GM12878 (cell line): Measurements from ENCODE around the gene SYNGR2. TPM values are rescaled to one million over a fixed set of nuclear protein-coding genes. Genes with fewer than 3 reads are reported as not detected.

ENCODE experiments used
- ATAC-seq: fragments of 200-7000 bp; cut with Tn5 transposase; 3 replicates; pipeline ENCODE4 v1.9.1; 2020; ENCODE audit warnings: mild to moderate bottlenecking, moderate library complexity
- BruUV-seq: library from RNA; stranded (reverse); fragments of 400-500 nt; replicated peaks from 2 replicates; lab custom pipeline; 2021; lab: Mats Ljungman, UMichigan
- CTCF ChIA-PET: fragments of 300-600 bp; sonication (Branson Sonifier 250); formaldehyde crosslinking; extraction: SDS; loops from one replicate; lab custom pipeline; 2021; ENCODE audit warnings: inconsistent platforms; lab: Yijun Ruan, JAX
- POLR2A ChIA-PET: fragments of 350-600 bp; formaldehyde crosslinking; extraction: SDS; loops from one replicate; lab custom pipeline; 2021; ENCODE audit warnings: inconsistent platforms; lab: Charles Lee
- RAD21 ChIA-PET: fragments of 300-600 bp; sonication (Branson Sonifier 250); formaldehyde crosslinking; loops from one replicate; lab custom pipeline; 2023; ENCODE audit warnings: antibody characterized with exemption; ENCODE audit not compliant: unreplicated experiment; lab: Charles Lee
- SMC1A ChIA-PET: fragments of 300-600 bp; sonication (Branson Sonifier 250); formaldehyde crosslinking; loops from one replicate; lab custom pipeline; 2023; ENCODE audit not compliant: unreplicated experiment, uncharacterized antibody; lab: Charles Lee
- DNase-seq: peaks from one replicate; pipeline ENCODE4 v3.0.0-alpha.2; 2011; ENCODE audit warnings: low read depth, low spot score
- FAIRE-seq: peaks from 3 replicates; lab custom pipeline; 2011; peaks lifted over from hg19 to GRCh38; lab: Jason Lieb, UNC
- H2AFZ ChIP-seq: 2 replicates; pipeline ENCODE4 v1.6.0; 2011; ENCODE audit warnings: low read depth, low read length, control low read depth; ENCODE audit not compliant: control insufficient read depth
- H3K27ac ChIP-seq: 2 replicates; pipeline ENCODE4 v1.5.1; 2011; ENCODE audit warnings: control low read depth; ENCODE audit not compliant: control insufficient read depth, insufficient read depth
- H3K27me3 ChIP-seq, 2 experiments: replicated peaks in 1 of 2; 2 replicates each; pipeline versions ENCODE4 v1.6.0 to v1.6.1; 2011; ENCODE audit warnings: low read length in 1 of 2; ENCODE audit not compliant: control insufficient read depth in 2 of 2, insufficient read depth in 2 of 2
- H3K36me3 ChIP-seq, 2 experiments: 2 replicates each; pipeline ENCODE4 v1.5.1; 2011; ENCODE audit warnings: low read length in 1 of 2; ENCODE audit not compliant: control insufficient read depth in 2 of 2, insufficient read depth in 2 of 2
- H3K4me1 ChIP-seq: 2 replicates; pipeline ENCODE4 v1.6.1; 2011; ENCODE audit warnings: mild to moderate bottlenecking, low read length, moderate library complexity, mixed read lengths; ENCODE audit not compliant: control insufficient read depth, insufficient read depth
- H3K4me2 ChIP-seq: 2 replicates; pipeline ENCODE4 v1.6.0; 2011; ENCODE audit warnings: control low read depth; ENCODE audit not compliant: control insufficient read depth, insufficient read depth
- H3K4me3 ChIP-seq: fragments of 200-600 bp; sonication (generic); 2 replicates; pipeline ENCODE4 v1.5.1; 2016
- H3K79me2 ChIP-seq: 2 replicates; pipeline ENCODE4 v1.6.0; 2011; ENCODE audit warnings: low read length; ENCODE audit not compliant: control insufficient read depth, insufficient read depth
- H3K9ac ChIP-seq: 2 replicates; pipeline ENCODE4 v1.8.0; 2011; ENCODE audit warnings: low read length, control low read depth, mixed read lengths; ENCODE audit not compliant: control insufficient read depth, insufficient read depth
- H3K9me3 ChIP-seq: replicated peaks from 3 replicates; pipeline ENCODE4 v1.5.1; 2011; ENCODE audit warnings: mild to moderate bottlenecking, low read length; ENCODE audit not compliant: control insufficient read depth, insufficient read depth
- H4K20me1 ChIP-seq: 2 replicates; pipeline ENCODE4 v1.6.0; 2011; ENCODE audit not compliant: control insufficient read depth, insufficient read depth
- EP300 ChIP-seq, 2 experiments: fragments of 150-350 bp in 1 of 2; IDR thresholded peaks; 2 replicates each; pipeline ENCODE4 v1.6.1; 2011 to 2012; ENCODE audit warnings: low read depth in 2 of 2, low read length in 2 of 2, borderline replicate concordance in 1 of 2, improper control_type of control experiment in 1 of 2, inconsistent platforms in 1 of 2; ENCODE audit not compliant: control insufficient read depth in 1 of 2
- KAT2A ChIP-seq: conservative IDR thresholded peaks from 2 replicates; pipeline ENCODE4 v1.6.1; 2011; ENCODE audit warnings: low read depth, low read length; ENCODE audit not compliant: control insufficient read depth
- WGBS: methylation state at CpG from one replicate; pipeline ENCODE4 v1.1.6; 2016; ENCODE audit warnings: low lambda C conversion rate; ENCODE audit not compliant: insufficient replicate concordance, insufficient coverage; ENCODE audit errors: missing lambda C conversion rate; 5-methylcytosine and 5-hydroxymethylcytosine counted together
- in situ Hi-C: fragments of 300-500 bp; cut with MboI; formaldehyde crosslinking; loops from 9 replicates; pipeline ENCODE4 v1.14.3; 2018; ENCODE audit warnings: mixed read lengths
- intact Hi-C: fragments of 100-400 bp; cut with micrococcal nuclease; formaldehyde crosslinking; loops from one replicate; pipeline ENCODE4 v1.14.2; 2022; ENCODE audit not compliant: unreplicated experiment
- polyA plus RNA-seq, 11 experiments: library from polyadenylated mRNA; depleted of rRNA in 4 of 11; unstranded in 6 of 11; stranded (reverse) in 5 of 11; fragments of >200 nt; fragmentation: Nextera tagmentation in 4 of 11; fragmentation: Illumina TruSeq in 1 of 11; extraction: Ambion mirVana in 4 of 11; extraction: Trizol in 1 of 11; gene quantifications; 1 replicate in 1 of 11; 2 replicates in 10 of 11; pipeline versions ENCODE4 v1.2.1 to v1.2.3, GENCODE V29; 2011 to 2016; ENCODE audit warnings: inconsistent platforms in 2 of 11, missing spikeins in 2 of 11, low read depth in 1 of 11
- total RNA-seq, 4 experiments: library from RNA; depleted of rRNA in 3 of 4; stranded (reverse); fragments of >200 nt in 3 of 4; fragmentation: Illumina TruSeq in 1 of 4; extraction: Trizol in 1 of 4; gene quantifications; 2 replicates each; pipeline versions ENCODE4 v1.2.1 to v1.2.3, GENCODE V29; 2013 to 2021
- TF ChIP-seq, protein P1 (sequence below): IDR thresholded peaks from 2 replicates; pipeline ENCODE4 v1.6.1; 2011; ENCODE audit warnings: borderline replicate concordance, low read depth, mild to moderate bottlenecking, moderate library complexity, low read length; ENCODE audit not compliant: insufficient read depth, poor library complexity, severe bottlenecking
- TF ChIP-seq, protein P2 (sequence below): fragments of 450-650 bp; formaldehyde crosslinking; IDR thresholded peaks from 2 replicates; pipeline ENCODE4 v1.4.0; 2022; ENCODE audit warnings: mild to moderate bottlenecking, moderate library complexity

The SYNGR2 gene
- total and polyA plus RNA-seq, 10 of the 15 experiments (the other 5 are each of a cell fraction or from before 2014, with no cell fraction given) = 4.4 to 529 (median 261) TPM

GRCh38 chr17:78205124-78205775, 36.9 kb downstream of the SYNGR2 start:
- ATAC-seq = no peak
- no peak overlapping the region for H2AFZ ChIP-seq
- WGBS = 85% methylated on average over 17 of the region's 17 CpGs
- ChIA-PET POLR2A (interaction anchor here (1.1 kb wide), 1 partner anchor 84 kb away, joined by 3 read pairs; no protein-coding TSS in a partner anchor), SMC1A (interaction anchor here (1.6 kb wide), 1 partner anchor 33 kb away, joined by 3 read pairs; no protein-coding TSS in a partner anchor), RAD21 (no interaction called here), CTCF (interaction anchor here (1.2 to 1.6 kb wide), 2 partner anchors 121 to 185 kb away, joined by 3 to 7 read pairs; no protein-coding TSS in a partner anchor)
- no peak for FAIRE-seq
- H3K9ac ChIP-seq = no peak overlapping the region
- intact Hi-C loops = no loop called here
- peaks cover 0 to 12% of the 10 kb centered on the region in 2 experiments; a peak in 3 of 4 replicates for H3K36me3 ChIP-seq
- TF ChIP-seq KAT2A (no peak), EP300 (IDR thresholded peaks at IDR 0.05; ENCODE audit: borderline replicate concordance in 1 of 2, control insufficient read depth in 1 of 2, low read depth in 2 of 2, low read length in 2 of 2) (no peak)
- TF ChIP-seq, protein P1, sequence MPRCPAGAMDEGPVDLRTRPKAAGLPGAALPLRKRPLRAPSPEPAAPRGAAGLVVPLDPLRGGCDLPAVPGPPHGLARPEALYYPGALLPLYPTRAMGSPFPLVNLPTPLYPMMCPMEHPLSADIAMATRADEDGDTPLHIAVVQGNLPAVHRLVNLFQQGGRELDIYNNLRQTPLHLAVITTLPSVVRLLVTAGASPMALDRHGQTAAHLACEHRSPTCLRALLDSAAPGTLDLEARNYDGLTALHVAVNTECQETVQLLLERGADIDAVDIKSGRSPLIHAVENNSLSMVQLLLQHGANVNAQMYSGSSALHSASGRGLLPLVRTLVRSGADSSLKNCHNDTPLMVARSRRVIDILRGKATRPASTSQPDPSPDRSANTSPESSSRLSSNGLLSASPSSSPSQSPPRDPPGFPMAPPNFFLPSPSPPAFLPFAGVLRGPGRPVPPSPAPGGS = no peak
- TF ChIP-seq, protein P2, sequence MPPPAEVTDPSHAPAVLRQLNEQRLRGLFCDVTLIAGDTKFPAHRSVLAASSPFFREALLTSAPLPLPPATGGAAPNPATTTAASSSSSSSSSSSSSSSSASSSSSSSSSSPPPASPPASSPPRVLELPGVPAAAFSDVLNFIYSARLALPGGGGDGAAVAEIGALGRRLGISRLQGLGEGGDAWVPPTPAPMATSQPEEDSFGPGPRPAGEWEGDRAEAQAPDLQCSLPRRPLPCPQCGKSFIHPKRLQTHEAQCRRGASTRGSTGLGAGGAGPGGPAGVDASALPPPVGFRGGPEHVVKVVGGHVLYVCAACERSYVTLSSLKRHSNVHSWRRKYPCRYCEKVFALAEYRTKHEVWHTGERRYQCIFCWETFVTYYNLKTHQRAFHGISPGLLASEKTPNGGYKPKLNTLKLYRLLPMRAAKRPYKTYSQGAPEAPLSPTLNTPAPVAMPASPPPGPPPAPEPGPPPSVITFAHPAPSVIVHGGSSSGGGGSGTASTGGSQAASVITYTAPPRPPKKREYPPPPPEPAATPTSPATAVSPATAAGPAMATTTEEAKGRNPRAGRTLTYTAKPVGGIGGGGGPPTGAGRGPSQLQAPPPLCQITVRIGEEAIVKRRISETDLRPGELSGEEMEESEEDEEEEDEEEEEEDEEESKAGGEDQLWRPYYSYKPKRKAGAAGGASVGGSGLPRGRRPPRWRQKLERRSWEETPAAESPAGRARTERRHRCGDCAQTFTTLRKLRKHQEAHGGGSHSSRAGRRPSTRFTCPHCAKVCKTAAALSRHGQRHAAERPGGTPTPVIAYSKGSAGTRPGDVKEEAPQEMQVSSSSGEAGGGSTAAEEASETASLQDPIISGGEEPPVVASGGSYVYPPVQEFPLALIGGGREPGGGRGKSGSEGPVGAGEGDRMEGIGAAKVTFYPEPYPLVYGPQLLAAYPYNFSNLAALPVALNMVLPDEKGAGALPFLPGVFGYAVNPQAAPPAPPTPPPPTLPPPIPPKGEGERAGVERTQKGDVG = no peak
- H3K27ac ChIP-seq = no peak overlapping the region
- no TSS peak for BruUV-seq
- no peaks in the 10 kb centered on the region for H3K4me1 ChIP-seq
- no peak overlapping the region for H3K4me2 ChIP-seq
- no peaks in the 10 kb centered on the region for H3K9me3 ChIP-seq
- in situ Hi-C loops = no loop called here
- no peak overlapping the region for H3K4me3 ChIP-seq
- DNase-seq = no peak
- no peaks in the 10 kb centered on the region for H3K79me2 ChIP-seq
- H4K20me1 ChIP-seq = no peaks in the 10 kb centered on the region
- H3K27me3 ChIP-seq = no peaks in the 10 kb centered on the region
